Measurements from ENCODE around the gene SNAPC4. TPM values are rescaled to one million over a fixed set of nuclear protein-coding genes. Genes with fewer than 3 reads are reported as not detected.

The SNAPC4 gene
- polyA plus RNA-seq, 1 of the 3 experiments (the other 2 are of a cell fraction): 9.2 TPM

- TF ChIP-seq, protein P1, sequence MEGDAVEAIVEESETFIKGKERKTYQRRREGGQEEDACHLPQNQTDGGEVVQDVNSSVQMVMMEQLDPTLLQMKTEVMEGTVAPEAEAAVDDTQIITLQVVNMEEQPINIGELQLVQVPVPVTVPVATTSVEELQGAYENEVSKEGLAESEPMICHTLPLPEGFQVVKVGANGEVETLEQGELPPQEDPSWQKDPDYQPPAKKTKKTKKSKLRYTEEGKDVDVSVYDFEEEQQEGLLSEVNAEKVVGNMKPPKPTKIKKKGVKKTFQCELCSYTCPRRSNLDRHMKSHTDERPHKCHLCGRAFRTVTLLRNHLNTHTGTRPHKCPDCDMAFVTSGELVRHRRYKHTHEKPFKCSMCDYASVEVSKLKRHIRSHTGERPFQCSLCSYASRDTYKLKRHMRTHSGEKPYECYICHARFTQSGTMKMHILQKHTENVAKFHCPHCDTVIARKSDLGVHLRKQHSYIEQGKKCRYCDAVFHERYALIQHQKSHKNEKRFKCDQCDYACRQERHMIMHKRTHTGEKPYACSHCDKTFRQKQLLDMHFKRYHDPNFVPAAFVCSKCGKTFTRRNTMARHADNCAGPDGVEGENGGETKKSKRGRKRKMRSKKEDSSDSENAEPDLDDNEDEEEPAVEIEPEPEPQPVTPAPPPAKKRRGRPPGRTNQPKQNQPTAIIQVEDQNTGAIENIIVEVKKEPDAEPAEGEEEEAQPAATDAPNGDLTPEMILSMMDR (IDR thresholded peaks at IDR 0.05): no peak
Measured at GRCh38 chr9:136404801-136405136, 4.8 kb upstream of the SNAPC4 start (continued).

DNA sequence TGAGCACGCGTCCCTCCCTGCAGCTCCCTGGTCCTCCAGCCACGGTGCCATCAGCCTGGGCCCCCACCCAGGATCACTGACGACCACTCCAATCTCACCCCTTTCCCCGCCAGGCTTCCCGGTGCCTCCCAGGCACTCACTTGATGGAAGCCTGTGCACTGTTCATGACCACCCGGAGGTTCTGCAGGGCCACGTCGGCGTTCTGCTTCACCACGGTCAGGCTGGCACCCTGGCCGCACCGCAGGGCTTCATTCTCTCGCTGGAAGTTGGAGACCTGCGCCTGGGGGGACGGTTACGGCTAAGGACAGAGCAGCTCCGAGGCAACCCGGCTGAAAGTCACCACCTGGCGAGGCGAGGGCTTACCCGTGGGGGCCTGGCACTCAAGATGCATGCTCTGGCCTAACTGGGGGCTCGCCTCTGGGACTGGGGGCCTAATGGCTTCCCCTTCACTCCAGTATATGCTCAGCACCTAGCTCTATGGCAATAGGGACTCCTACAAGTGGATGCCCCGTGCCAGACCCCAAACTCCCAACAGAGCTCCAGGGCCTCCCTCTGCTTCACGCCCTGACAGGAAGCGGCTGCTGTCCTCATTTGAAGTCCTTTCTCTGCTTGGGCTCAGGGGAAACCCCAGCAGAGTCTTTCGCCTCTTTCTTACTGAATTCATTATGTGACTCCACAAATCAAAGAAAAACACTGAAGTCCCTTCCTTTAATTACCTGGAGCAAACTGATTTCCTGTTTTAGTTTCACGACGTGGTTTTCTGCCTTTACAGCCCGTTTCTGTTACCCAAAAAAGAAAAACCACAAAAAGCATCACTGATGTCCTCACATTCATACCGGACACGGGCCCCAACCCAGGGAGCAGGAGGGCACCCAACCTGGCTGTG, 4.2 kb upstream of the SNAPC4 start:
- H3K4me3 ChIP-seq (ENCODE audit: low read depth in 2 of 2, low read length in 1 of 2): no peak overlapping the region
- POLR2A ChIA-PET: no interaction called here
- CTCF ChIA-PET: no interaction called here
- no peak for DNase-seq
- 94% methylated on average over 17 of the region's 32 CpGs for WGBS (ENCODE audit: low lambda C conversion rate)
- H3K27me3 ChIP-seq (ENCODE audit: insufficient read depth): no peaks in the 10 kb centered on the region
- no peak for TF ChIP-seq RCOR1 (IDR thresholded peaks at IDR 0.05; ENCODE audit: low read length)
- no peak for TF ChIP-seq EP300 (IDR thresholded peaks at IDR 0.05; ENCODE audit: borderline replicate concordance in 1 of 2, low read depth in 1 of 2, low read length in 1 of 2)
- TF ChIP-seq NRF1 (IDR thresholded peaks at IDR 0.05; ENCODE audit: low read depth, low read length): no peak
- no peak for TF ChIP-seq MXI1 (IDR thresholded peaks at IDR 0.05; ENCODE audit: low read depth, low read length)
- no peak for TF ChIP-seq RAD21 (IDR thresholded peaks at IDR 0.05; ENCODE audit: low read length)
- TF ChIP-seq TAF1 (IDR thresholded peaks at IDR 0.05; ENCODE audit: borderline replicate concordance, low read depth, low read length): no peak
- TF ChIP-seq IRF3 (IDR thresholded peaks at IDR 0.05; ENCODE audit: low read depth, low read length): no peak
- TF ChIP-seq, protein P2, sequence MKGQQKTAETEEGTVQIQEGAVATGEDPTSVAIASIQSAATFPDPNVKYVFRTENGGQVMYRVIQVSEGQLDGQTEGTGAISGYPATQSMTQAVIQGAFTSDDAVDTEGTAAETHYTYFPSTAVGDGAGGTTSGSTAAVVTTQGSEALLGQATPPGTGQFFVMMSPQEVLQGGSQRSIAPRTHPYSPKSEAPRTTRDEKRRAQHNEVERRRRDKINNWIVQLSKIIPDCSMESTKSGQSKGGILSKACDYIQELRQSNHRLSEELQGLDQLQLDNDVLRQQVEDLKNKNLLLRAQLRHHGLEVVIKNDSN (IDR thresholded peaks at IDR 0.05; ENCODE audit: borderline replicate concordance, low read depth): no peak
- TF ChIP-seq NFIC (IDR thresholded peaks at IDR 0.05; ENCODE audit: borderline replicate concordance): no peak
- TF ChIP-seq, protein P3, sequence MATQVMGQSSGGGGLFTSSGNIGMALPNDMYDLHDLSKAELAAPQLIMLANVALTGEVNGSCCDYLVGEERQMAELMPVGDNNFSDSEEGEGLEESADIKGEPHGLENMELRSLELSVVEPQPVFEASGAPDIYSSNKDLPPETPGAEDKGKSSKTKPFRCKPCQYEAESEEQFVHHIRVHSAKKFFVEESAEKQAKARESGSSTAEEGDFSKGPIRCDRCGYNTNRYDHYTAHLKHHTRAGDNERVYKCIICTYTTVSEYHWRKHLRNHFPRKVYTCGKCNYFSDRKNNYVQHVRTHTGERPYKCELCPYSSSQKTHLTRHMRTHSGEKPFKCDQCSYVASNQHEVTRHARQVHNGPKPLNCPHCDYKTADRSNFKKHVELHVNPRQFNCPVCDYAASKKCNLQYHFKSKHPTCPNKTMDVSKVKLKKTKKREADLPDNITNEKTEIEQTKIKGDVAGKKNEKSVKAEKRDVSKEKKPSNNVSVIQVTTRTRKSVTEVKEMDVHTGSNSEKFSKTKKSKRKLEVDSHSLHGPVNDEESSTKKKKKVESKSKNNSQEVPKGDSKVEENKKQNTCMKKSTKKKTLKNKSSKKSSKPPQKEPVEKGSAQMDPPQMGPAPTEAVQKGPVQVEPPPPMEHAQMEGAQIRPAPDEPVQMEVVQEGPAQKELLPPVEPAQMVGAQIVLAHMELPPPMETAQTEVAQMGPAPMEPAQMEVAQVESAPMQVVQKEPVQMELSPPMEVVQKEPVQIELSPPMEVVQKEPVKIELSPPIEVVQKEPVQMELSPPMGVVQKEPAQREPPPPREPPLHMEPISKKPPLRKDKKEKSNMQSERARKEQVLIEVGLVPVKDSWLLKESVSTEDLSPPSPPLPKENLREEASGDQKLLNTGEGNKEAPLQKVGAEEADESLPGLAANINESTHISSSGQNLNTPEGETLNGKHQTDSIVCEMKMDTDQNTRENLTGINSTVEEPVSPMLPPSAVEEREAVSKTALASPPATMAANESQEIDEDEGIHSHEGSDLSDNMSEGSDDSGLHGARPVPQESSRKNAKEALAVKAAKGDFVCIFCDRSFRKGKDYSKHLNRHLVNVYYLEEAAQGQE (IDR thresholded peaks at IDR 0.05; ENCODE audit: low read depth, low read length): no peak
- TF ChIP-seq YY1 (IDR thresholded peaks at IDR 0.05; ENCODE audit: low read depth): no peak
- no peak for TF ChIP-seq SIN3A (IDR thresholded peaks at IDR 0.05; ENCODE audit: borderline replicate concordance, low read depth, low read length)
- TF ChIP-seq MEF2A (IDR thresholded peaks at IDR 0.05; ENCODE audit: borderline replicate concordance, low read depth): no peak
- no peak for TF ChIP-seq GABPA (IDR thresholded peaks at IDR 0.05; ENCODE audit: low read depth)
- H3K9me2 ChIP-seq: no peaks in the 10 kb centered on the region
- no peaks in the 10 kb centered on the region for H3K9me3 ChIP-seq
- H3K4me1 ChIP-seq (ENCODE audit: control insufficient read depth in 1 of 2, insufficient read depth in 2 of 2, low read depth in 1 of 2, low read length in 1 of 2): peaks cover 6 to 14% of the 10 kb centered on the region in 2 experiments; a peak in 3 of 4 replicates
- H3K27ac ChIP-seq (ENCODE audit: low read depth in 2 of 2, low read length in 1 of 2): no peak overlapping the region
- H3K79me2 ChIP-seq (ENCODE audit: insufficient read depth): peaks cover 20% of the 10 kb centered on the region
- H3F3A ChIP-seq (replicated peaks; ENCODE audit: insufficient read depth): peaks cover 19% of the 10 kb centered on the region
- no peak overlapping the region for H3K4me2 ChIP-seq
- no peaks in the 10 kb centered on the region for H4K20me1 ChIP-seq (ENCODE audit: insufficient read depth)
- H2AFZ ChIP-seq (ENCODE audit: low read depth): no peak overlapping the region
- peaks cover 13 to 58% of the 10 kb centered on the region in 2 experiments for H3K36me3 ChIP-seq (replicated peaks in 1 of 2; ENCODE audit: control insufficient read depth in 1 of 2, insufficient read depth in 2 of 2, low read length in 1 of 2)
- H3K9ac ChIP-seq: no peak overlapping the region
